Neuron (in vitro differentiated cells): ENCODE data around the gene SV2B.

ENCODE experiments used
- H2AFZ ChIP-seq: one replicate; pipeline ENCODE4 v1.6.1; 2013; ENCODE audit warnings: low read depth, mild to moderate bottlenecking, inconsistent platforms, low read length, moderate library complexity
- H3K27me3 ChIP-seq: one replicate; pipeline ENCODE4 v1.6.1; 2013; ENCODE audit warnings: low read length; ENCODE audit not compliant: insufficient read depth
- H3K36me3 ChIP-seq: one replicate; pipeline ENCODE4 v1.6.1; 2013; ENCODE audit warnings: low read length; ENCODE audit not compliant: insufficient read depth
- H3K4me1 ChIP-seq: one replicate; pipeline ENCODE4 v1.6.1; 2013; ENCODE audit warnings: low read length; ENCODE audit not compliant: insufficient read depth
- H3K4me3 ChIP-seq: 2 replicates; pipeline ENCODE4 v1.5.1; 2013; ENCODE audit warnings: mild to moderate bottlenecking, low read length, moderate library complexity
- H3K9me3 ChIP-seq: one replicate; pipeline ENCODE4 v1.6.1; 2013; ENCODE audit warnings: low read length

SV2B gene

DNA sequence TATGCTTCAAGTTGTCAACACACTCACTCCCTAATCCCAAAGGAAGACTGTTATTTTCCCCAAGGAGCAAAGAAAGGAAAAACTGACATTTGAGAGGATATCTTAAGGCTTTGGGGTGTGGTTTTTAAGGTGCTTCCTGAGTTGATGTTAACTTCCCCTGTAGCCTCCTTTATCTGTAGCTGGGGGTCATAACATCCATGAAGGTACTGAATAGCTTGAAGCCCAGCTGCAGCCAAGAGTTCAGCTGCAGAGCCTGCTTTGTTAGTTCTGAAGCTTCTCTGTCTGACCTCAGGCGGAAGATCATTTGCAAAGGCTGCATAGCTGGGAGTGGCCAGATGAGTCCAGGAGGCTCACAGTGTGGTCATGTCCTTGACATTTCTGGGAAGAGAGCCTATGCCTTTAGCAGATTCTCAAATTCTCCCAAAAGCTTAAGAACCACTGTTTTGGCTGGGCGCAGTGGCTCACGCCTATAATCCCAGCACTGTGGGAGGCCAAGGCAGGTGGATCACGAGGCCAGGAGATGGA, 165.4 kb downstream of the SV2B start:
- H3K27me3 ChIP-seq, result no peaks in the 10 kb centered on the region
- H3K4me1 ChIP-seq, result no peaks in the 10 kb centered on the region
- H3K9me3 ChIP-seq, result no peaks in the 10 kb centered on the region
- H2AFZ ChIP-seq, result no peak overlapping the region
- no peak overlapping the region for H3K4me3 ChIP-seq
- H3K36me3 ChIP-seq, result no peaks in the 10 kb centered on the region

DNA sequence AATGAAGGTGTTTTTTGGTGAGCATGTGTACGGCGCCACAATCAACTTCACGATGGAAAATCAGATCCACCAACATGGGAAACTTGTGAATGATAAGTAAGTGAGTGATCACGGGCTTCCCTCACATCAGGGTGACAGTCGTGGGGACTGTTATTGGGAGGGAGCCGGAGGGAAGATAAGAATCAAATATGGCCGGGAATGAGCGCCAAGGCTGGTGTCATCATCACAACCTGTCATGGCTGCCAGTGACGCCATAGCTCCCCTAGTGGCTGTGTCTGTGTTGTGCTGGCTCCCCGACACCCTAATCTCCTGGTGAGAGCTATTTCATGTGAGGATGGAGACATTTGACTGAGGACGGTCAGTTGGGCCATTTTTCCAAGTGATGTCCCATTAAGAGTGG, 168.5 kb downstream of the SV2B start:
- Histone ChIP-seq H3K4me3 (no peak overlapping the region), H3K27me3 (no peaks in the 10 kb centered on the region), H3K9me3 (no peaks in the 10 kb centered on the region), H2AFZ (no peak overlapping the region), H3K36me3 (no peaks in the 10 kb centered on the region), H3K4me1 (no peaks in the 10 kb centered on the region)

DNA sequence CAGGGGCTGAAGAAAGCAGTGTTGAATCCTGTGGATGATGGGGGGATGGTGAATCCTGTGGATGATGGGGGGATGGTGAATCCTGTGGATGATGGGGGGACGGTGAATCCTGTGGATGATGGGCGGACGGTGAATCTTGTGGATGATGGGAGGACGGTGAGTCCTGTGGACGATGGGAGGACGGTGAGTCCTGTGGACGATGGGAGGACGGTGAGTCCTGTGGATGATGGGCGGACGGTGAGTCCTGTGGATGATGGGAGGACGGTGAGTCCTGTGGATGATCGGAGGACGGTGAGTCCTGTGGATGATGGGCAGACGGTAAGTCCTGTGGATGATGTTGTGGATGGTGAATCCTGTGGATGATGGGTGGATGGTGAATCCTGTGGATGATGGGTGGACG, 170.7 kb downstream of the SV2B start:
- Histone ChIP-seq H2AFZ (no peak overlapping the region), H3K27me3 (no peaks in the 10 kb centered on the region), H3K36me3 (no peaks in the 10 kb centered on the region), H3K9me3 (no peaks in the 10 kb centered on the region), H3K4me3 (no peak overlapping the region), H3K4me1 (no peaks in the 10 kb centered on the region)

DNA sequence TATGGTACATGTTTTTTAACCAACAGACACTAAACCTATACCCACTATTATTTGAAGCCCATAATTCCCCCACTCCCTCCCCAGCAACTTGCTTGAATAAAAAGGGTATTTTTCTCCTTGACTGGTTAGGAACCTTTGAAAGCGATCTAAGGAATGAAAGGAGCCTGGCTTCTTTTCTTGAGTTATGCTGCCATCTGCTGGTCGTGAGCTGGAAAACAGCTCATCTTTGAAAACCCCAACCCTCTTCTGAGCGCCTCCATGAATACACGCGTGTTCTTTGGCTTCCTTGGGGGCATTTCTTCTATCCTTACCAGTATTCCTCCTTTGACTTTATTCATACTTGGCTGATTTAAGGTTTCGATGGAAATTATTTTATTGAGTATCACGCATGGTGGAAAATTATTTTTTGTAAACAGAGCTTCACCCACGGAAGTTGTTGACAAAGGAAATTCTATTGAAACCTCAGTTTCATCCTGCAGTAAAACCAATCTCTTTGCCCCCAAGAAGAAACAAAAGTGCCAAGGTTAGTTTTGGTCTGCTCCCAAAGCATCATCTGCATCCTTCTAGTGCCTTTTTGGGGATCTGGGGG, 171.6 kb downstream of the SV2B start:
- no peak overlapping the region for H2AFZ ChIP-seq
- H3K36me3 ChIP-seq, result no peaks in the 10 kb centered on the region
- no peaks in the 10 kb centered on the region for H3K4me1 ChIP-seq
- H3K27me3 ChIP-seq, result no peaks in the 10 kb centered on the region
- no peaks in the 10 kb centered on the region for H3K9me3 ChIP-seq
- no peak overlapping the region for H3K4me3 ChIP-seq

DNA sequence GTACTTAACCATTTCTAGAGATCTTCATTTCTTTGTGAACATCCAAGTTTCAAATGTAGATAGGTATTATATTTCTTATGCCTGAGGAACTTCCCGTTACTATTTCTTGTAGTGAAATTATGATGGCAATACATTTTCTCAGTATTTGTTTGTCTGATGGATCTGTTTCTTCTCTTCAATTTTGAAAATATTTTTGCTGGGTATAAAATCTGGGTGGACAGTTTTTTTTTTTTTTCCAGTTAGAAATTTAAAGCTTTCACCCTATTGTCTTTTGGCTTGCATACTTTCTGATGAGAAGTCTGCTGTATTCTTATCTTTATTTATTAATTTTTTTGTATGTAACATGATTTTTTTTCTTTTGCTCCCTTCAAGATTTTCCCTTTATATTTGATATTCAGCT, 175.8 kb downstream of the SV2B start:
- H3K27me3 ChIP-seq, result no peaks in the 10 kb centered on the region
- no peaks in the 10 kb centered on the region for H3K4me1 ChIP-seq
- no peak overlapping the region for H2AFZ ChIP-seq
- no peaks in the 10 kb centered on the region for H3K9me3 ChIP-seq
- no peak overlapping the region for H3K4me3 ChIP-seq
- H3K36me3 ChIP-seq, result no peaks in the 10 kb centered on the region

DNA sequence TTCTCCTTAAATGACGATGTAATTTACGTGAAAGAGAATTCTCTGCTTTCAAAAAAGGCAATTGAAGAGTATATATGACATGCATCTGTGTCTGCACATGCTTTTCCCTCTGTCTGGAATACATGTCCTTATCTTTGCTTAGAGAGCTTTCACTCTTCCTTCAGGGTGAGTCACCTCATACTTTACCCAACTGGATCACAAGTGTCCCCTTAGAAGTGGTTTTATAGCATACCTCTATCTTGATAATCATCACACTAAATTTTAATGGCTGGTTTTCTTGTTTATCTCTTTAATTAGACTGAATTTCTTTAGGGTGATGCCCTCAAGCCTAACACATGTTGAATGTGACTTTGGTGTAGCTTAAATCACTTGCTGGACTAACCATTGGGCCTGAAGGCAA, 178.9 kb downstream of the SV2B start:
- Histone ChIP-seq H3K27me3 (no peaks in the 10 kb centered on the region), H3K4me3 (no peak overlapping the region), H3K9me3 (no peaks in the 10 kb centered on the region), H3K36me3 (no peaks in the 10 kb centered on the region), H3K4me1 (no peaks in the 10 kb centered on the region), H2AFZ (no peak overlapping the region)

DNA sequence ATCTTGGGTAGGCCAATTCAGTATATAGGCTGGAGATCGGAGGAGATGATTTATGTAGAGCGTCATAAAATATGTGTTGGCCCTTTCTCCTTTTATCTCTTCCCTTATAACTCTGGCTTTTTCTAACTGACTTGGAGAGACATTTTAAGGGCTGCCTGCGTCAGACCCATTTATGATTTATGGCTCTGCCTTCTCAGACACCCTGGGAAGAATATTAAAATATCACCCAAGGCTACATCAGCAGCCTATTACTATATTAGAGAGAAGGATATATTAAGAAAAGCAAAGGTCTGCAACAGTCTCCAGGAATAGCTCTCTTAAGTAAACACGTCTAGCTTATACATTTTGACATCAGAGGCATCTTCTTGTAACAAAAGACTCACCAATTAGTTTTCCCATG, 179.4 kb downstream of the SV2B start:
- Histone ChIP-seq H3K4me3 (no peak overlapping the region), H2AFZ (no peak overlapping the region), H3K9me3 (no peaks in the 10 kb centered on the region), H3K36me3 (no peaks in the 10 kb centered on the region), H3K4me1 (no peaks in the 10 kb centered on the region), H3K27me3 (no peaks in the 10 kb centered on the region)

DNA sequence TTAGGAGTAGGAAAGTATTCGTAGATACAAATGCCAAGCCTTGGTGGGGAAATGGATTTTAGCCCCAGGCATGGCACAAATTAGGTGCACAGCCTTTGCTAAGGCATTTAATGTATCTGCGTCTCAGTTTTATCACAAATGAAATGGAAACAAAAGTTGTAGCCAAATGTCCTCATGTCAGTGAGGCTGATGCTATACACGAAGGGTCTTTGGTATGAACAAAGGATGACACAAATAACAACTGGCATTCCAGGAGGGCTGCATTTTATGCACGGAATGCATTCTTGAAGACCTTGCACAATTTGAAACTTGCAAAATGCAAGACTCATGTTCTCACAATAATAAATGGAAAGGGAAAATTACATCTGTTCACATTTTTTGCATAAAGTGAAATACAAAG, 181.9 kb downstream of the SV2B start:
- Histone ChIP-seq H3K27me3 (no peaks in the 10 kb centered on the region), H3K4me3 (no peak overlapping the region), H3K9me3 (no peaks in the 10 kb centered on the region), H3K36me3 (no peaks in the 10 kb centered on the region), H2AFZ (no peak overlapping the region), H3K4me1 (no peaks in the 10 kb centered on the region)

DNA sequence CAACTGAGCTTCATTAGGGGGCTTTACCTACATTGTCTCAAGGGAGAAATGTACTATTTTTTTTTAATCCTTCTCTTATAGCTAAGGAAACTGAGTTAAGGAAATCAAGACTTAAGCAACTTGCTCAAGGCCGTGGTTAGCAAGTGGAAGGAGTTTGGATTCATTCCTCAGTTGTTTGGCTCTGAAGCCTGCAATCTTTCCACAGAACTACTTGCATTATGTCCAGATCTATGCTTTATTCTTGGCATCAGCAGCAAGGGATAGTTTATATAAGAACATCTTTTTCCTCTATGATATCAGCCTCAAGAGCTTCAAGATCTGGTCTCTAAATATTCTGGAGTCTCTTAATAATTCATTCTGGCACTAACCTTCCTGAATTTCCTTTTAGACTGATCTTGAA, 182.4 kb downstream of the SV2B start:
- Histone ChIP-seq H3K27me3 (no peaks in the 10 kb centered on the region), H2AFZ (no peak overlapping the region), H3K4me1 (no peaks in the 10 kb centered on the region)

DNA sequence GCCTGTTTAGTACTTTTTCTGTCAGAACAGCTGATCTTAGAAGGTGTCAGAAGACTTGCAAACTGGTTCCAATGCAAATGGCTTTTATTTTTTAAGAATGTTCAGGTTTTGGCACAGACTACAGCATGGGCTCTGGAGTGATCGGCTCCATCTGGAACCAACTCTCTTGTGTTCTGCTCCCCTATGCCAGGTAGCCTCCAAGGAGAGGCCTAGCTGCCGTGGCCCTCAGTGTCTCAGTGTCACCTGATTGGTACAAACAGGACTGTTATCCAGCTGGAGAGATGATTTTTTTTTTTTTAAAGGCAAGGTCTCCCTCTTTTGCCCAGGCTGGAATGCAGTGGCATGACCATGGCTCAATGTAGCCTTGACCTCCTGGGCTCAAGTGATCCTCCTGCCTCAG, 183.1 kb downstream of the SV2B start:
- Histone ChIP-seq H3K4me3 (no peak overlapping the region), H3K27me3 (no peaks in the 10 kb centered on the region), H3K4me1 (no peaks in the 10 kb centered on the region), H2AFZ (no peak overlapping the region), H3K36me3 (no peaks in the 10 kb centered on the region), H3K9me3 (no peaks in the 10 kb centered on the region)

More for the DNA sequence above, 182.4 kb downstream of the SV2B start:
- no peaks in the 10 kb centered on the region for H3K9me3 ChIP-seq
- H3K4me3 ChIP-seq, result no peak overlapping the region
- no peaks in the 10 kb centered on the region for H3K36me3 ChIP-seq

DNA sequence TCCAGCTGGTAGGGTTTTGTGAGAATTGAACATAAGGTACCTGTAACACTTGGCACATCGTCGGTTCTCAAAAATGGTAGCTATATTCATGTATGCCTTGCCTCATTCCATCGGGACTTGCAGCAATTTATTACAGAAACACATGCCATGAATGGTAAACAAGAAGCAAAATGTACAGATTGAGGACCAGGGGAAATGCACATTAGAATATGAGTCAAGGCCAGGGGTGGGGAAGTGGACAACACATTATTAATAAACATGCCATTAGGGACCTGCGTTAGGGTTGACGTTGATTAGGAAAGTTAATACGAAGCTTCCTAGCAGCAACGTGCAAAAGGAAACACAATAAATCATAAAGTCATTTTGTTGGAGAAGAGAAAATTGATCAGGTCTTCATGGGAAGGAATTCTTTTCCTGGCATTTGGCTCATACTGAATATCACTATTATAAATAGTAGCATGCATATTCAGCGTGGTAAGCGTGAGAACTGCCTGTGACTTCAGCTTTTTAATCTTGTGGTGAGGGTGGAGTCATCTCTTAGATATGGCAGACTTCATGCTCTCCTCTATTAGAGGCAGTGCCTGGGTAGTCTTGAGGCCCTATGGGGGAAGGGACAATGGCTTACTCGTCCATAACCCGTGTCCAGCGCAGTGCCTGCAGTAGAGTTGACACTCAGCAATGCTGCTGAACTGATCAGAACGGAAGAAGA, 184.9 kb downstream of the SV2B start:
- no peaks in the 10 kb centered on the region for H3K27me3 ChIP-seq
- H3K36me3 ChIP-seq, result no peaks in the 10 kb centered on the region
- no peak overlapping the region for H2AFZ ChIP-seq
- H3K9me3 ChIP-seq, result no peaks in the 10 kb centered on the region
- H3K4me1 ChIP-seq, result no peaks in the 10 kb centered on the region
- H3K4me3 ChIP-seq, result no peak overlapping the region

DNA sequence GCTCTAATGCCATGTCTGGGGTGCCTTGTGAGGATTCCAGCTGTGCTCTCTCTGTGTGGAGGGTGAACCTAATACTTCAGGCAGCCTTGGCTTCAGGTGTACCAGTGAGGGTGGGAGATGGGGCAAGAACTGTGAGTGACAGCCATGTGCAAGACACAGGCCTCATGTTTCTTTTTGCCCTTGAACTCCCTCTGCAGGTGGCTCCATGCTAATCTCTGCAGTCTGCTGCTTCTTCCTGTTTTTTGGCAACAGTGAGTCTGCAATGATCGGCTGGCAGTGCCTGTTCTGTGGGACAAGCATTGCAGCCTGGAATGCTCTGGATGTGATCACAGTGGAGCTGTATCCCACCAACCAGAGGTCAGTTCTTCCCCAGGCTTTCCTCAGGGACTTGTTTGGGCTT, 189.3 kb downstream of the SV2B start:
- Histone ChIP-seq H3K36me3 (no peaks in the 10 kb centered on the region), H3K4me1 (no peaks in the 10 kb centered on the region), H3K4me3 (no peak overlapping the region), H3K9me3 (no peaks in the 10 kb centered on the region), H3K27me3 (peaks cover 2% of the 10 kb centered on the region), H2AFZ (no peak overlapping the region)

DNA sequence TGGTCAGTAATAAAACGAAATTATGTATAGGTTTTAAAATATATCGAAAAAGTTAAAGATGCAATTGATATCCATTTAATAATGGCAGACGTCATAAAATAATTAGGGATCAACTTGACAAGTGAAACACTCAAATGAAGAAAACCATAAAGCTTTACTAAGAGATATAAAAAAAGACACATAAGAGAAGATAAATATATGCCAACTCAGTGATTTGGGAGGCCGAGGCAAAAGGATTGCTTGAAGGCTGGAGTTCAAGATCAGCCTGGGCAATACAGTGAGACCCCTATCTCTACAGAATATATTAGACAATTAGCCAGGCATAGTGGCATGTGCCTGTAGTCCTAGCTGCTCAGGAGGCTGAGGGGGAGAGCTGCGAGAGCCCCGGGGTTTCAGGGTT, 190.5 kb downstream of the SV2B start:
- peaks cover 10% of the 10 kb centered on the region for H3K27me3 ChIP-seq
- H3K36me3 ChIP-seq, result no peaks in the 10 kb centered on the region
- H3K4me3 ChIP-seq, result no peak overlapping the region

DNA sequence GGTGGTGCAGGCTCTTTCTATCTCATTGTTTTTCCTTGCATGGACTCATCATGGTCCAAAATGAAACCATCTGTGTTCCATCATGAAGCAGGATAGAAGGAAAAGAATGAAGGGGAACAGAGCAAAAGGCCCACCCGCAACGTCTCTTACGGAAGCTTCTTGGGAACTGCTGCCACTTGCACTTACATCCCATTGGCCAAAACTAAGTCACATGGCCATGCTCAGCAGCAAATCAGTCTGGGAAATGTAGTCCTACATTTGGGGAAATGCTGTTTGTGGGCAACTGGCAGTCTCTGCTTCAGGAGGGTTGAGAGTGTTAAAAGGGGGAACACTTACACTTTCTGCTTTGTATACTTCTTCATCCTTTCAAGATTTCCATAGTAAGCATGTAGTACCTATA, 191.6 kb downstream of the SV2B start:
- peaks cover 11% of the 10 kb centered on the region for H3K27me3 ChIP-seq
- H3K36me3 ChIP-seq, result no peaks in the 10 kb centered on the region
- H3K4me3 ChIP-seq, result no peak overlapping the region
- no peaks in the 10 kb centered on the region for H3K9me3 ChIP-seq
- no peaks in the 10 kb centered on the region for H3K4me1 ChIP-seq
- H2AFZ ChIP-seq, result no peak overlapping the region

More for the DNA sequence above, 190.5 kb downstream of the SV2B start:
- Histone ChIP-seq H3K9me3 (no peaks in the 10 kb centered on the region), H2AFZ (no peak overlapping the region), H3K4me1 (no peaks in the 10 kb centered on the region)
